Keratinocyte (primary cell): ENCODE data around the gene KRI1. TPM values are rescaled to one million over a fixed set of nuclear protein-coding genes. Genes with fewer than 3 reads are reported as not detected.
A peak's percentile ranks its signal among the peaks of the same experiment; 100 is the strongest.

Experiments
- DNase-seq: peaks from one replicate; pipeline ENCODE4 v3.0.0-alpha.2; 2011; ENCODE audit warnings: low read depth, missing footprints, low spot score
- FAIRE-seq: peaks from 2 replicates; lab custom pipeline; 2011; peaks lifted over from hg19 to GRCh38; lab: Jason Lieb, UNC
- H2AFZ ChIP-seq: 2 replicates; pipeline ENCODE4 v1.6.0; 2012; ENCODE audit warnings: low read length, control low read depth, inconsistent platforms; ENCODE audit not compliant: control insufficient read depth
- H3K27ac ChIP-seq: 2 replicates; pipeline ENCODE4 v1.5.1; 2011; ENCODE audit warnings: low read length; ENCODE audit not compliant: control insufficient read depth, insufficient read depth
- H3K27me3 ChIP-seq: 3 replicates; pipeline ENCODE4 v1.6.0; 2011; ENCODE audit warnings: low read length; ENCODE audit not compliant: control insufficient read depth, insufficient read depth; ENCODE audit errors: extremely low read depth
- H3K36me3 ChIP-seq, 2 experiments: 2 replicates in 1 of 2; 3 replicates in 1 of 2; pipeline ENCODE4 v1.5.1; 2011; ENCODE audit warnings: low read length in 2 of 2, mild to moderate bottlenecking in 1 of 2; ENCODE audit not compliant: control insufficient read depth in 2 of 2, insufficient read depth in 2 of 2; ENCODE audit errors: extremely low read depth in 1 of 2
- H3K4me1 ChIP-seq: 3 replicates; pipeline ENCODE4 v1.5.1; 2011; ENCODE audit warnings: low read length; ENCODE audit not compliant: control insufficient read depth, insufficient read depth; ENCODE audit errors: extremely low read depth
- H3K4me2 ChIP-seq: 3 replicates; pipeline ENCODE4 v1.6.0; 2011; ENCODE audit warnings: low read depth, low read length; ENCODE audit not compliant: control insufficient read depth, insufficient read depth; ENCODE audit errors: extremely low read depth
- H3K4me3 ChIP-seq, 3 experiments: fragments of 200-600 bp in 1 of 3; sonication (generic) in 1 of 3; 2 replicates in 2 of 3; 3 replicates in 1 of 3; pipeline ENCODE4 v1.5.1; 2011 to 2016; ENCODE audit warnings: low read length in 3 of 3, mild to moderate bottlenecking in 3 of 3, control low read depth in 2 of 3, inconsistent platforms in 1 of 3, low read depth in 1 of 3, mixed read lengths in 1 of 3, mixed run types in 1 of 3, moderate library complexity in 1 of 3; ENCODE audit not compliant: control insufficient read depth in 2 of 3, insufficient read depth in 2 of 3; ENCODE audit errors: extremely low read depth in 1 of 3
- H3K79me2 ChIP-seq: 2 replicates; pipeline ENCODE4 v1.6.0; 2012; ENCODE audit warnings: low read length; ENCODE audit not compliant: control insufficient read depth, insufficient read depth
- H3K9ac ChIP-seq: 3 replicates; pipeline ENCODE4 v1.6.0; 2011; ENCODE audit warnings: low read length; ENCODE audit not compliant: control insufficient read depth, insufficient read depth; ENCODE audit errors: extremely low read depth
- H3K9me1 ChIP-seq: 3 replicates; pipeline ENCODE4 v1.6.0; 2011; ENCODE audit warnings: low read length; ENCODE audit not compliant: control insufficient read depth, insufficient read depth; ENCODE audit errors: extremely low read depth
- H3K9me3 ChIP-seq: 2 replicates; pipeline ENCODE4 v1.5.1; 2012; ENCODE audit warnings: low read depth, low read length; ENCODE audit not compliant: control insufficient read depth
- H4K20me1 ChIP-seq: 3 replicates; pipeline ENCODE4 v1.6.0; 2011; ENCODE audit warnings: low read length; ENCODE audit not compliant: control insufficient read depth, insufficient read depth; ENCODE audit errors: extremely low read depth
- CTCF ChIP-seq, 3 experiments: IDR thresholded peaks in 1 of 3; conservative IDR thresholded peaks in 1 of 3; optimal IDR thresholded peaks in 1 of 3; 2 replicates in 2 of 3; 3 replicates in 1 of 3; pipeline versions ENCODE3 to v1.5.1; 2011; ENCODE audit warnings: low read length in 3 of 3, mild to moderate bottlenecking in 3 of 3, moderate library complexity in 2 of 3, control low read depth in 1 of 3, inconsistent platforms in 1 of 3; ENCODE audit not compliant: insufficient read depth in 2 of 3; ENCODE audit errors: extremely low read depth in 1 of 3
- EZH2 ChIP-seq: IDR thresholded peaks from one replicate; pipeline ENCODE4 v1.6.1; 2012; ENCODE audit warnings: inconsistent platforms, mild to moderate bottlenecking, low read length, moderate library complexity
- dilution Hi-C: fragments of 300-500 bp; cut with MboI; formaldehyde crosslinking; loops from one replicate; pipeline ENCODE4 v1.7.0; 2020; ENCODE audit warnings: low sequenced_read_pairs; ENCODE audit not compliant: extremely low pct_ligation_motif_present
- polyA plus RNA-seq, 5 experiments: library from polyadenylated mRNA; depleted of rRNA in 3 of 5; stranded (reverse) in 3 of 5; stranded (forward) in 1 of 5; unstranded in 1 of 5; fragments of >200 nt; gene quantifications; 1 replicate in 1 of 5; 2 replicates in 3 of 5; 3 replicates in 1 of 5; pipeline versions ENCODE4 v1.2.1 to v1.2.3, GENCODE V29; 2011 to 2012; ENCODE audit warnings: missing spikeins in 2 of 5, low read depth in 1 of 5, low replicate concordance in 1 of 5

The KRI1 gene
- polyA plus RNA-seq, 1 donor (not counting 4 experiments of a cell fraction or from before 2014, with no cell fraction given) = 19.0 TPM

- DNase-seq (no peak), FAIRE-seq (no peak)
- peaks cover 30% of the 10 kb centered on the region for H3K4me1 ChIP-seq
- H2AFZ ChIP-seq = peak overlapping the region; percentile 27
- no peak overlapping the region for H3K4me3 ChIP-seq
- no peaks in the 10 kb centered on the region for H3K36me3 ChIP-seq
- peak overlapping the region; percentile 9 for H3K4me2 ChIP-seq
- H4K20me1 ChIP-seq = no peaks in the 10 kb centered on the region
- no peaks in the 10 kb centered on the region for H3K9me1 ChIP-seq
- H3K27ac ChIP-seq = no peak overlapping the region
- H3K27me3 ChIP-seq = no peaks in the 10 kb centered on the region
- H3K9ac ChIP-seq = no peak overlapping the region
- no peaks in the 10 kb centered on the region for H3K9me3 ChIP-seq
- peaks cover 3% of the 10 kb centered on the region for H3K79me2 ChIP-seq
- TF ChIP-seq CTCF (optimal IDR thresholded peaks at IDR 0.05 in 1 of 3, IDR thresholded peaks at IDR 0.05 in 1 of 3, conservative IDR thresholded peaks at IDR 0.05 in 1 of 3; ENCODE audit: extremely low read depth in 1 of 3, insufficient read depth in 2 of 3, low read length in 3 of 3) = no peak
- TF ChIP-seq EZH2 = no peak
- dilution Hi-C loops = no loop called here
Measured at GRCh38 chr19:10521461-10522171, 44.2 kb downstream of the KRI1 start.

- H3K4me3 ChIP-seq = no peak overlapping the region
- dilution Hi-C loops = no loop called here
- H4K20me1 ChIP-seq = no peaks in the 10 kb centered on the region
- H3K79me2 ChIP-seq = peaks cover 11% of the 10 kb centered on the region
- no peaks in the 10 kb centered on the region for H3K9me3 ChIP-seq
- H3K4me1 ChIP-seq = peaks cover 38% of the 10 kb centered on the region
- H3K36me3 ChIP-seq = no peaks in the 10 kb centered on the region
- H3K9ac ChIP-seq = no peak overlapping the region
- no peaks in the 10 kb centered on the region for H3K27me3 ChIP-seq
- no peak overlapping the region for H2AFZ ChIP-seq
- H3K4me2 ChIP-seq = peak overlapping the region; percentile 30
- no peak for DNase-seq
- H3K9me1 ChIP-seq = no peaks in the 10 kb centered on the region
- FAIRE-seq = peak; percentile 86
- no peak overlapping the region for H3K27ac ChIP-seq
- no peak for TF ChIP-seq EZH2
- TF ChIP-seq CTCF (optimal IDR thresholded peaks at IDR 0.05 in 1 of 3, IDR thresholded peaks at IDR 0.05 in 1 of 3, conservative IDR thresholded peaks at IDR 0.05 in 1 of 3; ENCODE audit: extremely low read depth in 1 of 3, insufficient read depth in 2 of 3, low read length in 3 of 3) = peak in 2 of 3 experiments; percentile 15 to 56
Measured at GRCh38 chr19:10520652-10521318, 45.0 kb downstream of the KRI1 start.
